IMR-90 (cell line): ENCODE measurements around the gene ACAN.

ENCODE experiments used
- TF ChIP-seq, protein P1 (sequence below): conservative IDR thresholded peaks from 2 replicates; pipeline ENCODE4 v1.5.1; 2012; ENCODE audit warnings: mild to moderate bottlenecking, low read depth, low read length, improper control_type of control experiment
- TF ChIP-seq, protein P2 (sequence below): fragments of 150-350 bp; IDR thresholded peaks from 2 replicates; pipeline ENCODE4 v1.6.1; 2016; ENCODE audit warnings: low read depth, mild to moderate bottlenecking, low read length, moderate library complexity, borderline replicate concordance

DNA sequence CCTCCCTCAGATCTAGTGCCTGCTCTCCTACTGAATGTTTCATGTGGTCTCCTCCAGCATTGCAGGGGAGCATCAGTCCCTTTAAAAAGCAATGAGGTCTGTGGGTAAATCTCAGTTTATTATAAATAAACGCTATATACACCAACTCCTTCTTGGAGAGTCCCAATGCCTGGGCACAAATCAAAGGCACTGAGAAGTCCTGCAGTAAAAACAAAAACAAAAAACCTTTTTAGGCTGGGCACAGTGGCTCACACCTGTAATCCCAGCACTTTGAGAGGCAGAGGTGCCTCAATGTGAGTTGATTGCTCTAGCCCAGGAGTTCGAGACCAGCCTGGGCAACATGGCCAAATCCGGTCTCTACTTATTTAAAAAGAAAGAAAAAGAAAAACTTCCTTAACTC lies 45.0 kb downstream of the ACAN start:
- TF ChIP-seq, protein P1, sequence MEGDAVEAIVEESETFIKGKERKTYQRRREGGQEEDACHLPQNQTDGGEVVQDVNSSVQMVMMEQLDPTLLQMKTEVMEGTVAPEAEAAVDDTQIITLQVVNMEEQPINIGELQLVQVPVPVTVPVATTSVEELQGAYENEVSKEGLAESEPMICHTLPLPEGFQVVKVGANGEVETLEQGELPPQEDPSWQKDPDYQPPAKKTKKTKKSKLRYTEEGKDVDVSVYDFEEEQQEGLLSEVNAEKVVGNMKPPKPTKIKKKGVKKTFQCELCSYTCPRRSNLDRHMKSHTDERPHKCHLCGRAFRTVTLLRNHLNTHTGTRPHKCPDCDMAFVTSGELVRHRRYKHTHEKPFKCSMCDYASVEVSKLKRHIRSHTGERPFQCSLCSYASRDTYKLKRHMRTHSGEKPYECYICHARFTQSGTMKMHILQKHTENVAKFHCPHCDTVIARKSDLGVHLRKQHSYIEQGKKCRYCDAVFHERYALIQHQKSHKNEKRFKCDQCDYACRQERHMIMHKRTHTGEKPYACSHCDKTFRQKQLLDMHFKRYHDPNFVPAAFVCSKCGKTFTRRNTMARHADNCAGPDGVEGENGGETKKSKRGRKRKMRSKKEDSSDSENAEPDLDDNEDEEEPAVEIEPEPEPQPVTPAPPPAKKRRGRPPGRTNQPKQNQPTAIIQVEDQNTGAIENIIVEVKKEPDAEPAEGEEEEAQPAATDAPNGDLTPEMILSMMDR: no peak
- TF ChIP-seq, protein P2, sequence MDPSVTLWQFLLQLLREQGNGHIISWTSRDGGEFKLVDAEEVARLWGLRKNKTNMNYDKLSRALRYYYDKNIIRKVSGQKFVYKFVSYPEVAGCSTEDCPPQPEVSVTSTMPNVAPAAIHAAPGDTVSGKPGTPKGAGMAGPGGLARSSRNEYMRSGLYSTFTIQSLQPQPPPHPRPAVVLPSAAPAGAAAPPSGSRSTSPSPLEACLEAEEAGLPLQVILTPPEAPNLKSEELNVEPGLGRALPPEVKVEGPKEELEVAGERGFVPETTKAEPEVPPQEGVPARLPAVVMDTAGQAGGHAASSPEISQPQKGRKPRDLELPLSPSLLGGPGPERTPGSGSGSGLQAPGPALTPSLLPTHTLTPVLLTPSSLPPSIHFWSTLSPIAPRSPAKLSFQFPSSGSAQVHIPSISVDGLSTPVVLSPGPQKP: no peak
